ENCODE results near the gene CHEK1. TPM values are rescaled to one million over a fixed set of nuclear protein-coding genes. Genes with fewer than 3 reads are reported as not detected.
"Not testable (repeated sequence)": the region's sequence is repeated elsewhere in the genome, so short reads cannot be mapped to it uniquely, and the experiment has no call there.

Gene CHEK1
- 1 to 10 TPM in 4 of 6 experiments, under 1 TPM in 2; 0.59 to 6.9 (median 1.7) TPM for total RNA-seq
- long read RNA-seq, result 0 reads

DNA sequence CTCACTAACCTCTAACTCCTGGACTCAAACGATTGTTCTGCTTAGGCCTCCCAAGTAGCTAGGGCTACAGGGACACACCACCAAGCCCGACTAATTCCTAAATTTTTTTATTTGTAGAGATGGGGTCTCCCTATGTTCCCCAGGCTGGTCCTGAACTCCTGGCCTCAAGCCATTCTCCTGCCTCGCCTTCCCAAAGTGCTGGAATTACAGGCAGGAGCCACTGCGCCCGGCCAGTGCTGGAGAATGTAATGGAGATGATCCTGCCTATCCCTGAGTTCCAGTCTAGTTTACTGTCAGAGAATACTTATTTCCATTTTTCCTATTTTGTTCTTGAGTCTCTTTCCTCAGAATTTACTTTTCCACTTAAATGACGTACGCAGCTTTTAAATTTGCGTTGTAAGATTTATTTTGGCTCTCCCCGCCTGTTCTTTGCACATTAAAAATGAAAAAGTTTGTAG lies at the start of gene CHEK1:
CHEK1 (plus strand) TSS at position 408 of the 458 bp plus-strand sequence. CDS start 1,606 bp downstream, outside the sequence.
- peak within 1 kb of the TSS; percentile 87 to 93 (median 89) for H3K27ac ChIP-seq
- intact Hi-C loops (cut with DNase I), result no loop called here
- WGBS (ENCODE audit: insufficient coverage, low coverage, low lambda C conversion rate, missing lambda C conversion rate), result 47% methylated on average over 9 of the region's 9 CpGs
- H3K4me3 ChIP-seq, result peak within 1 kb of the TSS; percentile 72 to 85 (median 72)
- peaks cover 3 to 20% (median 13%) of the 10 kb centered on the region in 4 donors for H3K36me3 ChIP-seq
- ATAC-seq (no peak), DNase-seq (no peak)
- peaks cover 0 to 8% (median 4%) of the 10 kb centered on the region in 4 donors for H3K4me1 ChIP-seq
- no peaks in the 10 kb centered on the region for H3K27me3 ChIP-seq
- no peaks in the 10 kb centered on the region for H3K9me3 ChIP-seq
- TF ChIP-seq POLR2A (IDR thresholded peaks at IDR 0.05) (no peak), CTCF (IDR thresholded peaks at IDR 0.05) (no peak)

GRCh38 chr11:125577181-125577580 lies 47.8 kb upstream of the CHEK1 start:
- H3K36me3 ChIP-seq, result peaks cover 0 to 98% (median 62%) of the 10 kb centered on the region in 4 donors
- H3K27me3 ChIP-seq; intact Hi-C loops (cut with DNase I); H3K4me3 ChIP-seq; ATAC-seq; DNase-seq; H3K27ac ChIP-seq; H3K9me3 ChIP-seq: not testable (repeated sequence)
- 89% methylated on average over 9 of the region's 14 CpGs for whole genome bisulfite sequencing (ENCODE audit: insufficient coverage, low coverage, low lambda C conversion rate, missing lambda C conversion rate)
- peaks cover 0 to 13% (median 3%) of the 10 kb centered on the region in 4 donors for H3K4me1 ChIP-seq

DNA sequence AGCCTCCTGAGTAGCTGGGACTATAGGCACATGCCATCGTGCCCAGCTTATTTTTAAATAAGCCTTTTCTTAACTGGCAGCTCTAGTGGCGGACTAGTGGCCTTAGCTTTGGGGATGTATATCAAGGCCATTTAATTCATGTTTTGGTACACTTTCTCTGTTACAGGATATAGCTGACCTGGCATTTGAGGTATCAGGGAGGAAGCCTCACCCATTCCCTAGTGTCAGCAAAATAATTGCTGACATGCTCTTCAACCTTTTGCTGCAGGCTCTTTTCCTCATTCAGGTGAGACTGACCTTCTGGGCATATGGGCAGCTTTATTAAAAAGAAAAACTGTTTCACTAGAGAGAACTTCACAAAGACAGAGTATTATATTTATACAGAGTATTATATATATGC lies 46.2 kb upstream of the CHEK1 start:
- H3K4me1 ChIP-seq, result no peaks in the 10 kb centered on the region
- intact Hi-C loops (cut with DNase I), result no loop called here
- WGBS (ENCODE audit: insufficient coverage, low coverage, low lambda C conversion rate, missing lambda C conversion rate), result 83% methylated on average over 2 of the region's 2 CpGs
- no peak overlapping the region for H3K4me3 ChIP-seq
- no peaks in the 10 kb centered on the region for H3K9me3 ChIP-seq
- DNase-seq (no peak), ATAC-seq (no peak)
- H3K27me3 ChIP-seq, result no peaks in the 10 kb centered on the region
- H3K36me3 ChIP-seq, result peaks cover 0 to 100% (median 66%) of the 10 kb centered on the region in 4 donors
- no peak overlapping the region for H3K27ac ChIP-seq
- TF ChIP-seq CTCF (IDR thresholded peaks at IDR 0.05) (no peak), POLR2A (IDR thresholded peaks at IDR 0.05) (no peak)

DNA sequence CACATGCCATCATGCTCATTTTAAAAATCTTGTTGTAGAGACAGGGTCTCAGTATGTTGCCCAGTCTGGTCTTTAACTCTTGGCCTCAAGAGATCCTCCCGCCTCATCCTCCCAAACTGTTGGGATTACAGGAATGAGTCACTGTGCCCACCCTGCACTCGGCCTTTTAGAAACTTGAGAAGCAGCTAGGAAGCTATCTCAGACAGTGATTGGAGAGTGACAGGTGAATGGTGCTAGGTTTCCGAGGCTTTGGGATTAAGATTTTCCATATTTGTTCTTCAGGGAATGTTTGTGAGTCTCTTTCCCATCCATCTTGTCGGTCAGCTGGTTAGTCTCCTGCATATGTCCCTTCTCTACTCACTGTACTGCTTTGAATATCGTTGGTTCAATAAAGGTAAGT lies 45.2 kb upstream of the CHEK1 start:
- WGBS (ENCODE audit: insufficient coverage, low coverage, low lambda C conversion rate, missing lambda C conversion rate), result 96% methylated on average over 4 of the region's 5 CpGs
- TF ChIP-seq CTCF (IDR thresholded peaks at IDR 0.05), result no peak
- no peak for TF ChIP-seq POLR2A (IDR thresholded peaks at IDR 0.05)
- Histone ChIP-seq H3K36me3 (peaks cover 0 to 100% (median 63%) of the 10 kb centered on the region in 4 donors), H3K4me3 (no peak overlapping the region), H3K27me3 (no peaks in the 10 kb centered on the region), H3K9me3 (no peaks in the 10 kb centered on the region), H3K4me1 (no peaks in the 10 kb centered on the region), H3K27ac (no peak overlapping the region)
- ATAC-seq, result no peak
- intact Hi-C loops (cut with DNase I), result no loop called here
- DNase-seq, result no peak

- Histone ChIP-seq H3K4me3 (no peak overlapping the region), H3K36me3 (peaks cover 0 to 65% (median 42%) of the 10 kb centered on the region in 4 donors), H3K27me3 (no peaks in the 10 kb centered on the region), H3K27ac (no peak overlapping the region), H3K4me1 (no peaks in the 10 kb centered on the region), H3K9me3 (no peaks in the 10 kb centered on the region)
- DNase-seq, result no peak
- intact Hi-C loops (cut with DNase I), result no loop called here
- no peak for TF ChIP-seq POLR2A (IDR thresholded peaks at IDR 0.05)
- WGBS (ENCODE audit: insufficient coverage, low coverage, low lambda C conversion rate, missing lambda C conversion rate), result 94% methylated on average over 10 of the region's 11 CpGs
- no peak for ATAC-seq
These were observed 41.5 kb upstream of the CHEK1 start for GRCh38 chr11:125583496-125583895.

Data from right lobe of liver (tissue), 6 donors.